HG02623 (cell line): ENCODE data around the gene MED15.
"Not testable (repeated sequence)": the region's sequence is repeated elsewhere in the genome, so short reads cannot be mapped to it uniquely, and the experiment has no call there.

Experiments
- ATAC-seq: cut with Tn5 transposase; IDR thresholded peaks from one replicate; pipeline ENCODE4 v1.9.1; 2021; ENCODE audit warnings: moderate library complexity; ENCODE audit not compliant: unreplicated experiment

The MED15 gene

GRCh38 chr22:20581503-20582170 lies 74.2 kb downstream of the MED15 start:
- ATAC-seq, result no peak

GRCh38 chr22:20582171-20582511 lies 74.7 kb downstream of the MED15 start:
- ATAC-seq, result no peak

- no peak for ATAC-seq
These were observed 75.3 kb downstream of the MED15 start for GRCh38 chr22:20582520-20583361.

- no peak for ATAC-seq
These were observed 76.1 kb downstream of the MED15 start for GRCh38 chr22:20583471-20583922.

GRCh38 chr22:20584029-20584871 lies 76.8 kb downstream of the MED15 start:
- no peak for ATAC-seq

GRCh38 chr22:20584872-20585638 lies 77.6 kb downstream of the MED15 start:
- no peak for ATAC-seq

- no peak for ATAC-seq
These were observed 78.4 kb downstream of the MED15 start for GRCh38 chr22:20585639-20586402.

GRCh38 chr22:20586403-20586745 lies 79.0 kb downstream of the MED15 start:
- no peak for ATAC-seq

GRCh38 chr22:20587206-20587958 lies 80.0 kb downstream of the MED15 start:
- ATAC-seq, result no peak

- ATAC-seq, result no peak
These were observed 80.9 kb downstream of the MED15 start for GRCh38 chr22:20588092-20588842.

- ATAC-seq, result no peak
These were observed 81.6 kb downstream of the MED15 start for GRCh38 chr22:20588843-20589581.

GRCh38 chr22:20589614-20590476 lies 82.4 kb downstream of the MED15 start:
- ATAC-seq, result no peak

GRCh38 chr22:20590477-20591294 lies 83.3 kb downstream of the MED15 start:
- no peak for ATAC-seq

- ATAC-seq, result no peak
These were observed 83.9 kb downstream of the MED15 start for GRCh38 chr22:20591295-20591645.

GRCh38 chr22:20591660-20592310 lies 84.4 kb downstream of the MED15 start:
- ATAC-seq, result no peak

- not testable (repeated sequence) for ATAC-seq
These were observed 86.6 kb downstream of the MED15 start for GRCh38 chr22:20594038-20594437.
